ENCODE measurements around the gene GPR180.
A peak's percentile ranks its signal among the peaks of the same experiment; 100 is the strongest.

The GPR180 gene

GRCh38 chr13:94588541-94588940 is 13.1 kb upstream of the GPR180 start:
- Histone ChIP-seq H3K9me3 (ENCODE audit: low read depth, low read length) (no peaks in the 10 kb centered on the region), H3K27ac (peak overlapping the region; percentile 5; the same call in 1 of the 2 replicates), H3K4me3 (no peak overlapping the region), H3K36me3 (ENCODE audit: insufficient read depth, low read length) (peaks cover 70% of the 10 kb centered on the region), H3K9ac (ENCODE audit: insufficient read length) (no peak overlapping the region)
- no peak for DNase-seq (ENCODE audit: low read depth, low spot score)
- TF ChIP-seq FOXP2 (optimal IDR thresholded peaks at IDR 0.05; ENCODE audit: control extremely low read depth, extremely low read length, insufficient read depth) (no peak), EZH2 (IDR thresholded peaks at IDR 0.05) (no peak), POLR2AphosphoS5 (IDR thresholded peaks at IDR 0.05; ENCODE audit: borderline replicate concordance, low read depth, low read length) (no peak)

GRCh38 chr13:94590744-94591143 is 10.9 kb upstream of the GPR180 start:
- no peak for DNase-seq (ENCODE audit: low read depth, low spot score)
- Histone ChIP-seq H3K27ac (no peak overlapping the region), H3K36me3 (ENCODE audit: insufficient read depth, low read length) (peaks cover 52% of the 10 kb centered on the region), H3K4me3 (no peak overlapping the region), H3K9me3 (ENCODE audit: low read depth, low read length) (no peaks in the 10 kb centered on the region), H3K9ac (ENCODE audit: insufficient read length) (no peak overlapping the region)
- TF ChIP-seq POLR2AphosphoS5 (IDR thresholded peaks at IDR 0.05; ENCODE audit: borderline replicate concordance, low read depth, low read length) (no peak), EZH2 (IDR thresholded peaks at IDR 0.05) (no peak), FOXP2 (optimal IDR thresholded peaks at IDR 0.05; ENCODE audit: control extremely low read depth, extremely low read length, insufficient read depth) (no peak)

- peak overlapping the region; percentile 55 for H3K27ac ChIP-seq
- peaks cover 26% of the 10 kb centered on the region for H3K36me3 ChIP-seq (ENCODE audit: insufficient read depth, low read length)
- TF ChIP-seq EZH2 (IDR thresholded peaks at IDR 0.05) (no peak), POLR2AphosphoS5 (IDR thresholded peaks at IDR 0.05; ENCODE audit: borderline replicate concordance, low read depth, low read length) (no peak)
- peak overlapping the region; percentile 96 for H3K4me3 ChIP-seq
- DNase-seq (ENCODE audit: low read depth, low spot score): no peak
- H3K9ac ChIP-seq (ENCODE audit: insufficient read length): peak overlapping the region; percentile 93
- H3K9me3 ChIP-seq (ENCODE audit: low read depth, low read length): no peaks in the 10 kb centered on the region
Observed at GRCh38 chr13:94595001-94595949, 6.4 kb upstream of the GPR180 start.

- H3K27ac ChIP-seq: peak within 1 kb of the TSS; percentile 55
- H3K36me3 ChIP-seq (ENCODE audit: insufficient read depth, low read length): peaks cover 18% of the 10 kb centered on the region
- H3K9ac ChIP-seq (ENCODE audit: insufficient read length): peak within 1 kb of the TSS; percentile 93
- TF ChIP-seq FOXP2 (optimal IDR thresholded peaks at IDR 0.05; ENCODE audit: control extremely low read depth, extremely low read length, insufficient read depth) (no peak), POLR2AphosphoS5 (IDR thresholded peaks at IDR 0.05; ENCODE audit: borderline replicate concordance, low read depth, low read length) (peak; percentile 97)
- H3K9me3 ChIP-seq (ENCODE audit: low read depth, low read length): no peaks in the 10 kb centered on the region
- peak within 1 kb of the TSS; percentile 96 for H3K4me3 ChIP-seq
- DNase-seq (ENCODE audit: low read depth, low spot score): peak; percentile 53
Observed at GRCh38 chr13:94595950-94596574, 5.6 kb upstream of the GPR180 start, which contains the start of gene TGDS. Gene TGDS, minus strand, starts transcription at chr13:94596152. Its CDS starts 16 bp downstream, at chr13:94596136.

GRCh38 chr13:94596575-94596971 is 5.1 kb upstream of the GPR180 start:
- H3K27ac ChIP-seq: no peak overlapping the region
- no peak overlapping the region for H3K9ac ChIP-seq (ENCODE audit: insufficient read length)
- peak overlapping the region; percentile 96 for H3K4me3 ChIP-seq
- H3K9me3 ChIP-seq (ENCODE audit: low read depth, low read length): no peaks in the 10 kb centered on the region
- no peak for DNase-seq (ENCODE audit: low read depth, low spot score)
- H3K36me3 ChIP-seq (ENCODE audit: insufficient read depth, low read length): peaks cover 15% of the 10 kb centered on the region
- TF ChIP-seq EZH2 (IDR thresholded peaks at IDR 0.05): no peak
- no peak for TF ChIP-seq POLR2AphosphoS5 (IDR thresholded peaks at IDR 0.05; ENCODE audit: borderline replicate concordance, low read depth, low read length)
- TF ChIP-seq FOXP2 (optimal IDR thresholded peaks at IDR 0.05; ENCODE audit: control extremely low read depth, extremely low read length, insufficient read depth): no peak

- TF ChIP-seq POLR2AphosphoS5 (IDR thresholded peaks at IDR 0.05; ENCODE audit: borderline replicate concordance, low read depth, low read length): no peak
- no peak for TF ChIP-seq EZH2 (IDR thresholded peaks at IDR 0.05)
- H3K9ac ChIP-seq (ENCODE audit: insufficient read length): no peak overlapping the region
Observed at GRCh38 chr13:94598281-94598680, 3.4 kb upstream of the GPR180 start.

GRCh38 chr13:94599877-94600276 is 1.8 kb upstream of the GPR180 start:
- no peak for DNase-seq (ENCODE audit: low read depth, low spot score)
- Histone ChIP-seq H3K4me3 (no peak overlapping the region), H3K27ac (no peak overlapping the region), H3K9me3 (ENCODE audit: low read depth, low read length) (no peaks in the 10 kb centered on the region), H3K9ac (ENCODE audit: insufficient read length) (no peak overlapping the region), H3K36me3 (ENCODE audit: insufficient read depth, low read length) (no peaks in the 10 kb centered on the region)
- TF ChIP-seq EZH2 (IDR thresholded peaks at IDR 0.05): no peak

More at GRCh38 chr13:94598281-94598680, 3.4 kb upstream of the GPR180 start:
- no peak overlapping the region for H3K27ac ChIP-seq
- no peaks in the 10 kb centered on the region for H3K36me3 ChIP-seq (ENCODE audit: insufficient read depth, low read length)
- no peaks in the 10 kb centered on the region for H3K9me3 ChIP-seq (ENCODE audit: low read depth, low read length)
- H3K4me3 ChIP-seq: no peak overlapping the region
- DNase-seq (ENCODE audit: low read depth, low spot score): no peak

- Histone ChIP-seq H3K27ac (no peak overlapping the region; the same call in 1 of the 2 replicates), H3K36me3 (ENCODE audit: insufficient read depth, low read length) (peaks cover 25% of the 10 kb centered on the region), H3K9ac (ENCODE audit: insufficient read length) (peak overlapping the region; percentile 85), H3K4me3 (peak overlapping the region; percentile 98), H3K9me3 (ENCODE audit: low read depth, low read length) (no peaks in the 10 kb centered on the region)
- TF ChIP-seq POLR2AphosphoS5 (IDR thresholded peaks at IDR 0.05; ENCODE audit: borderline replicate concordance, low read depth, low read length) (no peak), FOXP2 (optimal IDR thresholded peaks at IDR 0.05; ENCODE audit: control extremely low read depth, extremely low read length, insufficient read depth) (no peak), EZH2 (IDR thresholded peaks at IDR 0.05) (no peak)
- no peak for DNase-seq (ENCODE audit: low read depth, low spot score)
Observed at GRCh38 chr13:94602467-94602866, 810 bp downstream of the GPR180 start.
